HEK293 (cell line): ENCODE measurements around the gene CDK9.

Experiments
- CTCF ChIA-PET: fragments of 350-600 bp; formaldehyde crosslinking; extraction: SDS; loops from one replicate; lab custom pipeline; 2021; ENCODE audit warnings: antibody characterized with exemption; lab: Yijun Ruan, JAX
- POLR2A ChIA-PET: fragments of 300-600 bp; formaldehyde crosslinking; extraction: SDS; loops from one replicate; lab custom pipeline; 2020; ENCODE audit warnings: antibody characterized with exemption, inconsistent platforms; lab: Yijun Ruan, JAX
- H3K27ac ChIP-seq: fragments of 200-500 bp; sonication (Bioruptor generic); 2 replicates; pipeline ENCODE4 v1.5.1; 2014; ENCODE audit warnings: low read depth, low read length, control low read depth, inconsistent platforms; ENCODE audit errors: extremely low read depth
- H3K36me3 ChIP-seq, 2 experiments: fragments of 200-500 bp in 1 of 2; sonication (Bioruptor generic) in 1 of 2; 1 replicate in 1 of 2; 2 replicates in 1 of 2; pipeline ENCODE4 v1.5.1; 2014 to 2017; ENCODE audit warnings: inconsistent platforms in 2 of 2, low read length in 2 of 2; ENCODE audit not compliant: control insufficient read depth in 2 of 2, insufficient read depth in 1 of 2
- H3K4me1 ChIP-seq: fragments of 200-500 bp; sonication (Bioruptor generic); 2 replicates; pipeline ENCODE4 v1.5.1; 2014; ENCODE audit warnings: mild to moderate bottlenecking, low read length, inconsistent platforms; ENCODE audit not compliant: control insufficient read depth, insufficient read depth
- H3K4me3 ChIP-seq: 2 replicates; pipeline ENCODE4 v1.5.1; 2011; ENCODE audit warnings: low read depth, mild to moderate bottlenecking, control low read depth, low read length, moderate library complexity
- H3K9me3 ChIP-seq: fragments of 200-500 bp; sonication (Bioruptor generic); 2 replicates; pipeline ENCODE4 v1.5.1; 2014; ENCODE audit warnings: low read depth, low read length, inconsistent platforms; ENCODE audit not compliant: control insufficient read depth, insufficient read depth
- EGR2 ChIP-seq: fragments of 450-650 bp; formaldehyde crosslinking; IDR thresholded peaks from 2 replicates; pipeline ENCODE4 v1.5.1; 2016; ENCODE audit warnings: low read depth, missing biosample characterization, missing genetic modification characterization
- GLIS1 ChIP-seq: fragments of 450-650 bp; formaldehyde crosslinking; IDR thresholded peaks from 2 replicates; pipeline ENCODE4 v1.5.1; 2016; ENCODE audit warnings: missing biosample characterization, missing genetic modification characterization
- GLIS2 ChIP-seq: fragments of 450-650 bp; formaldehyde crosslinking; IDR thresholded peaks from 2 replicates; pipeline ENCODE4 v1.5.1; 2016; ENCODE audit warnings: missing biosample characterization, missing genetic modification characterization
- MEIS1 ChIP-seq: sonication (generic); formaldehyde crosslinking; IDR thresholded peaks from 2 replicates; pipeline ENCODE4 v1.8.1; 2022; ENCODE audit warnings: missing genetic modification reagents, mild to moderate bottlenecking, borderline replicate concordance
- SCRT1 ChIP-seq: fragments of 450-650 bp; formaldehyde crosslinking; IDR thresholded peaks from 2 replicates; pipeline ENCODE4 v1.5.1; 2016; ENCODE audit warnings: missing biosample characterization, missing genetic modification characterization, borderline replicate concordance
- SP3 ChIP-seq: fragments of 450-650 bp; formaldehyde crosslinking; IDR thresholded peaks from 2 replicates; pipeline ENCODE4 v1.5.1; 2016; ENCODE audit warnings: missing biosample characterization, missing genetic modification characterization
- ZBTB11 ChIP-seq: fragments of 450-650 bp; formaldehyde crosslinking; conservative IDR thresholded peaks from 2 replicates; pipeline ENCODE4 v1.5.1; 2016; ENCODE audit warnings: low read depth, missing biosample characterization, missing genetic modification characterization
- ZBTB17 ChIP-seq: fragments of 450-650 bp; formaldehyde crosslinking; IDR thresholded peaks from 2 replicates; pipeline ENCODE4 v1.5.1; 2016; ENCODE audit warnings: missing biosample characterization, missing genetic modification characterization
- ZFP3 ChIP-seq: fragments of 450-650 bp; formaldehyde crosslinking; IDR thresholded peaks from 2 replicates; pipeline ENCODE4 v1.5.1; 2016; ENCODE audit warnings: low read depth, missing biosample characterization, missing genetic modification characterization
- ZIC2 ChIP-seq: fragments of 450-650 bp; formaldehyde crosslinking; IDR thresholded peaks from 2 replicates; pipeline ENCODE4 v1.5.1; 2016; ENCODE audit warnings: missing biosample characterization, missing genetic modification characterization
- ZNF112 ChIP-seq: fragments of 450-650 bp; formaldehyde crosslinking; IDR thresholded peaks from 2 replicates; pipeline ENCODE4 v1.5.0; 2017; ENCODE audit warnings: missing biosample characterization, missing genetic modification characterization
- ZNF138 ChIP-seq: fragments of 450-650 bp; formaldehyde crosslinking; IDR thresholded peaks from 2 replicates; pipeline ENCODE4 v1.5.1; 2016; ENCODE audit warnings: missing biosample characterization, missing genetic modification characterization, borderline replicate concordance
- ZNF211 ChIP-seq: fragments of 450-650 bp; formaldehyde crosslinking; IDR thresholded peaks from 2 replicates; pipeline ENCODE4 v1.5.1; 2016; ENCODE audit warnings: low read depth, missing biosample characterization, missing genetic modification characterization
- ZNF24 ChIP-seq: fragments of 450-650 bp; formaldehyde crosslinking; IDR thresholded peaks from 2 replicates; pipeline ENCODE4 v1.5.1; 2016; ENCODE audit warnings: missing biosample characterization, missing genetic modification characterization
- ZNF311 ChIP-seq: fragments of 450-650 bp; formaldehyde crosslinking; IDR thresholded peaks from 2 replicates; pipeline ENCODE4 v1.5.1; 2017; ENCODE audit warnings: missing biosample characterization, missing genetic modification characterization, borderline replicate concordance
- ZNF324 ChIP-seq: fragments of 450-650 bp; formaldehyde crosslinking; IDR thresholded peaks from 2 replicates; pipeline ENCODE4 v1.5.1; 2016; ENCODE audit warnings: missing biosample characterization, missing genetic modification characterization
- ZNF48 ChIP-seq: fragments of 450-650 bp; formaldehyde crosslinking; IDR thresholded peaks from 2 replicates; pipeline ENCODE4 v1.5.1; 2016; ENCODE audit warnings: missing biosample characterization, missing genetic modification characterization
- ZNF530 ChIP-seq: fragments of 450-650 bp; formaldehyde crosslinking; IDR thresholded peaks from 2 replicates; pipeline ENCODE4 v1.5.1; 2016; ENCODE audit warnings: low read depth, missing biosample characterization, missing genetic modification characterization
- ZNF548 ChIP-seq: fragments of 450-650 bp; formaldehyde crosslinking; IDR thresholded peaks from 2 replicates; pipeline ENCODE4 v1.5.1; 2016; ENCODE audit warnings: missing biosample characterization, missing genetic modification characterization
- ZNF571 ChIP-seq: fragments of 450-650 bp; formaldehyde crosslinking; IDR thresholded peaks from 2 replicates; pipeline ENCODE4 v1.5.0; 2017; ENCODE audit warnings: missing biosample characterization, missing genetic modification characterization
- ZNF623 ChIP-seq: fragments of 450-650 bp; formaldehyde crosslinking; IDR thresholded peaks from 2 replicates; pipeline ENCODE4 v1.5.1; 2016; ENCODE audit warnings: missing biosample characterization, missing genetic modification characterization
- ZNF692 ChIP-seq: fragments of 450-650 bp; formaldehyde crosslinking; IDR thresholded peaks from 2 replicates; pipeline ENCODE4 v1.5.1; 2016; ENCODE audit warnings: missing biosample characterization, missing genetic modification characterization
- ZNF701 ChIP-seq: fragments of 450-650 bp; formaldehyde crosslinking; IDR thresholded peaks from 2 replicates; pipeline ENCODE4 v1.5.1; 2016; ENCODE audit warnings: missing biosample characterization, missing genetic modification characterization
- ZSCAN16 ChIP-seq: fragments of 450-650 bp; formaldehyde crosslinking; IDR thresholded peaks from 2 replicates; pipeline ENCODE4 v1.5.1; 2016; ENCODE audit warnings: missing biosample characterization, missing genetic modification characterization
- ZSCAN4 ChIP-seq: fragments of 450-650 bp; formaldehyde crosslinking; IDR thresholded peaks from 2 replicates; pipeline ENCODE4 v1.5.1; 2017; ENCODE audit warnings: missing biosample characterization, missing genetic modification characterization

CDK9 gene

GRCh38 chr9:127837346-127837745 lies 51.5 kb downstream of the CDK9 start:
- Histone ChIP-seq H3K4me3 (no peak overlapping the region), H3K9me3 (no peaks in the 10 kb centered on the region), H3K27ac (no peak overlapping the region), H3K36me3 (no peaks in the 10 kb centered on the region), H3K4me1 (no peaks in the 10 kb centered on the region)
- CTCF ChIA-PET = interaction anchor here (0.6 to 1.9 kb wide), 3 partner anchors 11 to 72 kb away, joined by 3 to 7 read pairs (median 5); no protein-coding TSS in a partner anchor
- TF ChIP-seq ZNF324 (no peak), ZNF571 (tag by site-specific recombination) (no peak), ZNF138 (tag by site-specific recombination) (no peak), ZNF112 (tag by site-specific recombination) (no peak), ZNF48 (tag by site-specific recombination) (no peak), ZNF701 (tag by site-specific recombination) (no peak), ZSCAN4 (no peak), ZNF530 (tag by site-specific recombination) (no peak), SCRT1 (tag by site-specific recombination) (no peak), ZNF311 (tag by site-specific recombination) (no peak), ZNF623 (tag by site-specific recombination) (no peak), ZNF24 (no peak), ZBTB17 (tag by site-specific recombination) (no peak; the same call in 1 of the 2 replicates), ZNF548 (tag by site-specific recombination) (no peak), ZNF692 (no peak), ZBTB11 (tag by site-specific recombination) (no peak), ZNF211 (no peak), MEIS1 (CRISPR knock-in tag) (no peak), SP3 (tag by site-specific recombination) (no peak)
- POLR2A ChIA-PET = no interaction called here

GRCh38 chr9:127838375-127839078 lies 52.7 kb downstream of the CDK9 start:
- POLR2A ChIA-PET = no interaction called here
- TF ChIP-seq ZSCAN16 (tag by site-specific recombination) (no peak), ZIC2 (tag by site-specific recombination) (no peak), ZFP3 (no peak), GLIS1 (tag by site-specific recombination) (peak; percentile 25; the same call in 1 of the 2 replicates), GLIS2 (tag by site-specific recombination) (no peak), EGR2 (tag by site-specific recombination) (0 out of 2 replicates have a peak, but pooled peaks have one; percentile 19)
- TF ChIP-seq, all 188 proteins: peak for 2
- CTCF ChIA-PET = interaction anchor here (0.7 to 1.3 kb wide), 2 partner anchors 31 to 248 kb away, joined by 4 to 6 read pairs; no protein-coding TSS in a partner anchor
- Histone ChIP-seq H3K4me3 (no peak overlapping the region), H3K36me3 (no peaks in the 10 kb centered on the region), H3K9me3 (no peaks in the 10 kb centered on the region), H3K4me1 (no peaks in the 10 kb centered on the region), H3K27ac (no peak overlapping the region)
